HCT116 (cell line): ENCODE data around the gene GIPC3. TPM values are rescaled to one million over a fixed set of nuclear protein-coding genes. Genes with fewer than 3 reads are reported as not detected.
"Not testable (repeated sequence)": the region's sequence is repeated elsewhere in the genome, so short reads cannot be mapped to it uniquely, and the experiment has no call there.

ENCODE experiments used
- ATAC-seq: fragments of 200-7000 bp; cut with Tn5 transposase; 2 replicates; pipeline ENCODE4 v1.9.1; 2020; ENCODE audit warnings: mild to moderate bottlenecking, moderate library complexity
- BruUV-seq: library from RNA; stranded (reverse); fragments of 400-500 nt; replicated peaks from 2 replicates; lab custom pipeline; 2021; lab: Mats Ljungman, UMichigan
- CTCF ChIA-PET: fragments of 300-600 bp; sonication (Branson Sonifier 250); formaldehyde crosslinking; loops from one replicate; lab custom pipeline; 2021; ENCODE audit warnings: antibody characterized with exemption; lab: Charles Lee
- POLR2A ChIA-PET: fragments of 300-600, 350-600 bp; sonication (Branson Sonifier 250); formaldehyde crosslinking; loops from one replicate; lab custom pipeline; 2021; ENCODE audit warnings: antibody characterized with exemption; lab: Charles Lee
- RAD21 ChIA-PET, 2 experiments: fragments of 300-600 bp; sonication (Branson Sonifier 250); formaldehyde crosslinking; loops; one replicate each; lab custom pipeline; 2023; ENCODE audit warnings: low total read pairs in 2 of 2; ENCODE audit not compliant: uncharacterized antibody in 2 of 2, unreplicated experiment in 2 of 2, low non-redundant PET in 1 of 2; lab: Charles Lee
- DNase-seq: peaks from one replicate; pipeline ENCODE4 v3.0.0-alpha.2; 2010; ENCODE audit warnings: low read depth, low spot score
- H2AFZ ChIP-seq: fragments of 200-600 bp; shearing (Covaris generic), sonication (generic); 2 replicates; pipeline ENCODE4 v1.6.1; 2017; ENCODE audit warnings: low read depth, mixed run types, mixed read lengths, antibody characterized with exemption, low read length; ENCODE audit not compliant: poor library complexity, severe bottlenecking
- H3K27ac ChIP-seq: 2 replicates; pipeline ENCODE4 v1.5.1; 2012; ENCODE audit warnings: low read depth, low read length
- H3K27me3 ChIP-seq: fragments of 200-600 bp; sonication (generic); 2 replicates; pipeline ENCODE4 v1.6.1; 2016; ENCODE audit warnings: mixed run types, low read length, mixed read lengths; ENCODE audit not compliant: insufficient read depth
- H3K36me3 ChIP-seq, 2 experiments: fragments of 200-500 bp in 1 of 2; fragments of 200-600 bp in 1 of 2; sonication (Bioruptor generic) in 1 of 2; sonication (generic) in 1 of 2; 2 replicates each; pipeline versions ENCODE4 v1.5.1 to v1.6.1; 2014 to 2016; ENCODE audit warnings: low read length in 2 of 2, inconsistent platforms in 1 of 2, mixed read lengths in 1 of 2, mixed run types in 1 of 2; ENCODE audit not compliant: insufficient read depth in 2 of 2, control insufficient read depth in 1 of 2
- H3K4me1 ChIP-seq, 2 experiments: fragments of 200-600 bp in 1 of 2; sonication (generic) in 1 of 2; 2 replicates each; pipeline versions ENCODE4 v1.5.1 to v1.6.1; 2012 to 2017; ENCODE audit warnings: low read length in 2 of 2, inconsistent platforms in 1 of 2, mild to moderate bottlenecking in 1 of 2, mixed read lengths in 1 of 2, mixed run types in 1 of 2, moderate library complexity in 1 of 2; ENCODE audit not compliant: insufficient read depth in 2 of 2, control insufficient read depth in 1 of 2
- H3K4me2 ChIP-seq: fragments of 200-600 bp; sonication (generic); 2 replicates; pipeline ENCODE4 v1.6.1; 2017; ENCODE audit warnings: mixed run types, low read length, mixed read lengths
- H3K4me3 ChIP-seq, 2 experiments: fragments of 200-600 bp in 1 of 2; sonication (generic) in 1 of 2; replicated peaks in 1 of 2; 2 replicates each; pipeline ENCODE4 v1.5.1; 2011 to 2016; ENCODE audit warnings: low read length in 2 of 2, control low read depth in 1 of 2, low read depth in 1 of 2, mild to moderate bottlenecking in 1 of 2, mixed read lengths in 1 of 2, mixed run types in 1 of 2
- H3K79me2 ChIP-seq: fragments of 200-600 bp; sonication (generic); 2 replicates; pipeline ENCODE4 v1.6.1; 2017; ENCODE audit warnings: mild to moderate bottlenecking, mixed run types, low read length, moderate library complexity, mixed read lengths; ENCODE audit not compliant: insufficient read depth
- H3K9ac ChIP-seq: fragments of 200-600 bp; sonication (generic); 2 replicates; pipeline ENCODE4 v1.6.1; 2016; ENCODE audit warnings: low read length, mixed read lengths
- H3K9me2 ChIP-seq: fragments of 200-600 bp; sonication (generic), shearing (Covaris generic); 2 replicates; pipeline ENCODE4 v1.6.1; 2017; ENCODE audit warnings: mixed run types, mild to moderate bottlenecking, moderate library complexity; ENCODE audit not compliant: insufficient read depth
- H3K9me3 ChIP-seq, 2 experiments: fragments of 200-500 bp in 1 of 2; fragments of 200-600 bp in 1 of 2; sonication (Bioruptor generic) in 1 of 2; sonication (generic) in 1 of 2; 2 replicates each; pipeline ENCODE4 v1.6.1; 2014 to 2017; ENCODE audit warnings: low read length in 2 of 2, mixed read lengths in 2 of 2, inconsistent platforms in 1 of 2, low read depth in 1 of 2, mild to moderate bottlenecking in 1 of 2, mixed run types in 1 of 2, moderate library complexity in 1 of 2; ENCODE audit not compliant: control insufficient read depth in 1 of 2, insufficient read depth in 1 of 2
- H4K20me1 ChIP-seq: fragments of 200-600 bp; sonication (generic), shearing (Covaris generic); 2 replicates; pipeline ENCODE4 v1.6.1; 2017; ENCODE audit warnings: mixed run types, mild to moderate bottlenecking, moderate library complexity; ENCODE audit not compliant: insufficient read depth
- EZH2phosphoT487 ChIP-seq: fragments of 200-600 bp; IDR thresholded peaks from 2 replicates; pipeline ENCODE4 v1.6.1; 2018; ENCODE audit warnings: antibody characterized with exemption, borderline replicate concordance
- POLR2A ChIP-seq: IDR thresholded peaks from 2 replicates; pipeline ENCODE4 v1.7.0; 2011; ENCODE audit warnings: borderline replicate concordance; ENCODE audit not compliant: insufficient read depth, insufficient read length; ENCODE audit errors: extremely low read depth
- RAD21 ChIP-seq: IDR thresholded peaks from 2 replicates; pipeline ENCODE4 v1.6.1; 2012; ENCODE audit warnings: low read depth, mild to moderate bottlenecking
- ZNF274 ChIP-seq: fragments of 200-500 bp; sonication (Bioruptor generic); IDR thresholded peaks from 2 replicates; pipeline ENCODE4 v1.6.1; 2014; ENCODE audit warnings: mild to moderate bottlenecking, low read depth, low read length, inconsistent platforms
- intact Hi-C: fragments of 100-400 bp; cut with micrococcal nuclease; formaldehyde crosslinking; loops from 2 replicates; pipeline ENCODE4 v1.10.0; 2022
- total RNA-seq: library from RNA; stranded (reverse); gene quantifications from one replicate; pipeline ENCODE4 v1.2.1, GENCODE V29; 2021; ENCODE audit not compliant: unreplicated experiment

GIPC3 gene
- total RNA-seq, 1 experiment from 2014 or later, result not detected

DNA sequence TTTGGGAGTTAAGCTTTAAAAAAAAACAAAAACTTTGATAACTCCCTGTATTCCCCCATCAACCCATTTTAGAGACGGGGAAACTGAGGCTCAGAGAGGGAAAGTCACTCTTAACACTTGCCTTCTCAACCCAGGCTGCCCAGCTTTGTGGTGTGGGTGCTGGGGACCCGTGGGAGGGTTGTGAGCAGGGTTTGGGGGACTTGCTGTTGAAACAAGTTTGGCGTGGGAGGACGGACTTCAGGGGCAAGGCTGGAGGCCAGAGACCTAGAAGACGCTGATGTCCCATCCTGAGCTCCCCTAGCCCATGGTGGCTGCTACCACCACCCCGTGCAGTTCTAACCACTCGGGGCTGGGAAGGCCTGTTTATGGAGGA lies 42.1 kb downstream of the GIPC3 start:
- peaks cover 32% of the 10 kb centered on the region for H3K79me2 ChIP-seq
- ATAC-seq, result no peak
- H3K36me3 ChIP-seq, result no peaks in the 10 kb centered on the region; a peak in 1 of 4 replicates
- H3K4me2 ChIP-seq, result peak overlapping the region; percentile 99
- H3K27ac ChIP-seq, result no peak overlapping the region
- intact Hi-C loops, result loop anchor here (5.0 kb wide), 1 partner anchor 80 kb away; no protein-coding TSS in a partner anchor
- H4K20me1 ChIP-seq, result peaks cover 5% of the 10 kb centered on the region; the same call in 1 of the 2 replicates
- BruUV-seq, result no TSS peak
- RAD21 ChIA-PET, result no interaction called here
- peak overlapping the region; percentile 93; the same call in 1 of the 2 replicates for H3K9ac ChIP-seq
- TF ChIP-seq RAD21, result no peak
- no peak for TF ChIP-seq ZNF274
- TF ChIP-seq POLR2A, result peak; percentile 10
- no peak for TF ChIP-seq EZH2phosphoT487
- TF ChIP-seq, all 23 proteins: peak for 1
- no peaks in the 10 kb centered on the region for H3K27me3 ChIP-seq
- POLR2A ChIA-PET, result interaction anchor here (1.0 kb wide), 1 partner anchor 19 kb away, joined by 4 read pairs; no protein-coding TSS in a partner anchor
- no peaks in the 10 kb centered on the region for H3K9me2 ChIP-seq
- peaks cover 7 to 21% of the 10 kb centered on the region in 2 experiments; a peak in 3 of 4 replicates for H3K4me1 ChIP-seq
- CTCF ChIA-PET, result no interaction called here
- H2AFZ ChIP-seq, result no peak overlapping the region
- no peaks in the 10 kb centered on the region for H3K9me3 ChIP-seq
- H3K4me3 ChIP-seq, result peak overlapping the region; percentile 11 to 100; a peak in 2 of 4 replicates
- DNase-seq, result no peak

DNA sequence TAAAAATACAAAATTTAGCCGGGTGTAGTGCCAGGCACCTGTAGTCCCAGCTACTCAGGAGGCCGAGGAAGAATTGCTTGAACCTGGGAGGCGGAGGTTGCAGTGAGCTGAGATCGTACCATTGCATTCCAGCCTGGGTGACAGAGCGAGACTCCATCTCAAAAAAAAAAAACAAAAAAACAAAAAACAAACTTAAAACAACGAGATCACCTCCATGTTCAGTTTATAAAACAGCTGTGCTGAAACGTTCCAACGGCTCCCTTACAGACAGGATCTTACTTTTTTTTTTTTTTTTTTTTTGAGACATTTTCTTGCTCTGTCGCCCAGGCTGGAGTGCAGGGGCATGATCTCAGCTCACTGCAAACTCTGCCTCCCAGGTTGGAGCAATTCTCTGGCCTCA lies 43.5 kb downstream of the GIPC3 start:
- H3K4me3 ChIP-seq, H3K27me3 ChIP-seq, H3K9ac ChIP-seq, H3K27ac ChIP-seq, H3K9me3 ChIP-seq, H4K20me1 ChIP-seq, H2AFZ ChIP-seq, DNase-seq, H3K9me2 ChIP-seq, BruUV-seq, RAD21 ChIA-PET, CTCF ChIA-PET, H3K4me2 ChIP-seq, ATAC-seq, POLR2A ChIA-PET, H3K36me3 ChIP-seq: not testable (repeated sequence)
- Histone ChIP-seq H3K4me1 (peaks cover 7 to 21% of the 10 kb centered on the region in 2 experiments; a peak in 3 of 4 replicates), H3K79me2 (peaks cover 28% of the 10 kb centered on the region)
- intact Hi-C loops, result loop anchor here (5.0 kb wide), 1 partner anchor 81 kb away; no protein-coding TSS in a partner anchor
